GM12873 (cell line): ENCODE data around the gene ACTR5.

Experiments
- CTCF ChIP-seq: IDR thresholded peaks from 2 replicates; pipeline ENCODE4 v1.5.1; 2012; ENCODE audit warnings: low read depth, mild to moderate bottlenecking, moderate library complexity, low read length, control low read depth; ENCODE audit not compliant: insufficient read depth; ENCODE audit errors: missing control alignments

ACTR5 gene

GRCh38 chr20:38748097-38748860 lies at the start of gene ACTR5:
Gene ACTR5 (plus strand): TSS chr20:38748460. CDS start chr20:38748479, 19 bp downstream.
- TF ChIP-seq CTCF = no peak

GRCh38 chr20:38698541-38698940 lies 49.7 kb upstream of the ACTR5 start:
- TF ChIP-seq CTCF = no peak

- TF ChIP-seq CTCF = no peak
These were observed 48.1 kb upstream of the ACTR5 start for GRCh38 chr20:38700141-38700540.

GRCh38 chr20:38700926-38701325 lies 47.3 kb upstream of the ACTR5 start:
- no peak for TF ChIP-seq CTCF

- TF ChIP-seq CTCF = no peak
These were observed 44.7 kb upstream of the ACTR5 start for GRCh38 chr20:38703526-38703925.

GRCh38 chr20:38704136-38704535 lies 44.1 kb upstream of the ACTR5 start:
- no peak for TF ChIP-seq CTCF

- TF ChIP-seq CTCF = no peak
These were observed 41.8 kb upstream of the ACTR5 start for GRCh38 chr20:38706509-38706908.
